PC-9 (cell line): ENCODE measurements around the gene SPTSSA.

Experiments
- EZH2 ChIP-seq: fragments of 200-600 bp; sonication (generic); IDR thresholded peaks from 2 replicates; pipeline ENCODE4 v1.8.0; 2017; ENCODE audit warnings: antibody characterized with exemption, low read depth
- TF ChIP-seq, protein P1 (sequence below): fragments of 200-600 bp; sonication (generic); conservative IDR thresholded peaks from 2 replicates; pipeline ENCODE4 v1.6.1; 2017; ENCODE audit warnings: mixed run types, antibody characterized with exemption, mild to moderate bottlenecking, moderate library complexity

DNA sequence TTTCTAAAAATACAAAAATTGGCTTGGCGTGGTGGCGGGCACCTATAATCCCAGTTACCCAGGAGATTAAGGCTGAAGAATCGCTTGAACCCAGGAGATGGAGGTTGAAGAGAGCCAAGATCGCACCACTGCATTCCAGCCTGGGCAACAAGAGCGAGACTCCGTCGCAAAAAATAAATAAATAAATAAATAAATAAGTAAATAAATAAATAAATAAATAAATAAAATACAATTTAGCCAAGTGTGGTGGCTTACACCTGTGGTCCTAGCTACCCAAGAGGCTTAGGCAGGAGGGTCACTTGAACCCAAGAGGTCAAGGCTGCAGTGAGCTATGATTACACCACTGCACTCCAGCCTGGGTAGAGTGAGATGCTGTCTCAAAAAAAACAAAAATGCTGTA is 26.5 kb upstream of the SPTSSA start:
- TF ChIP-seq, protein P1, sequence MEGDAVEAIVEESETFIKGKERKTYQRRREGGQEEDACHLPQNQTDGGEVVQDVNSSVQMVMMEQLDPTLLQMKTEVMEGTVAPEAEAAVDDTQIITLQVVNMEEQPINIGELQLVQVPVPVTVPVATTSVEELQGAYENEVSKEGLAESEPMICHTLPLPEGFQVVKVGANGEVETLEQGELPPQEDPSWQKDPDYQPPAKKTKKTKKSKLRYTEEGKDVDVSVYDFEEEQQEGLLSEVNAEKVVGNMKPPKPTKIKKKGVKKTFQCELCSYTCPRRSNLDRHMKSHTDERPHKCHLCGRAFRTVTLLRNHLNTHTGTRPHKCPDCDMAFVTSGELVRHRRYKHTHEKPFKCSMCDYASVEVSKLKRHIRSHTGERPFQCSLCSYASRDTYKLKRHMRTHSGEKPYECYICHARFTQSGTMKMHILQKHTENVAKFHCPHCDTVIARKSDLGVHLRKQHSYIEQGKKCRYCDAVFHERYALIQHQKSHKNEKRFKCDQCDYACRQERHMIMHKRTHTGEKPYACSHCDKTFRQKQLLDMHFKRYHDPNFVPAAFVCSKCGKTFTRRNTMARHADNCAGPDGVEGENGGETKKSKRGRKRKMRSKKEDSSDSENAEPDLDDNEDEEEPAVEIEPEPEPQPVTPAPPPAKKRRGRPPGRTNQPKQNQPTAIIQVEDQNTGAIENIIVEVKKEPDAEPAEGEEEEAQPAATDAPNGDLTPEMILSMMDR = no peak
- TF ChIP-seq EZH2 = no peak
